ENCODE results near the gene CLDN22.

- TF ChIP-seq CTCF (IDR thresholded peaks at IDR 0.05; ENCODE audit: low read depth, low read length, missing input control) (no peak), EGR1 (IDR thresholded peaks at IDR 0.05; ENCODE audit: low read depth in 2 of 2) (no peak), TAF1 (conservative IDR thresholded peaks at IDR 0.05) (no peak), YY1 (IDR thresholded peaks at IDR 0.05) (no peak), JUND (IDR thresholded peaks at IDR 0.05) (no peak), HNF4A (conservative IDR thresholded peaks at IDR 0.05) (no peak), SP1 (IDR thresholded peaks at IDR 0.05) (no peak), RXRA (IDR thresholded peaks at IDR 0.05) (no peak), REST (IDR thresholded peaks at IDR 0.05) (no peak), RAD21 (IDR thresholded peaks at IDR 0.05) (no peak)
- TF ChIP-seq, protein P1, sequence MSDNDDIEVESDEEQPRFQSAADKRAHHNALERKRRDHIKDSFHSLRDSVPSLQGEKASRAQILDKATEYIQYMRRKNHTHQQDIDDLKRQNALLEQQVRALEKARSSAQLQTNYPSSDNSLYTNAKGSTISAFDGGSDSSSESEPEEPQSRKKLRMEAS (IDR thresholded peaks at IDR 0.05) = no peak
- TF ChIP-seq, protein P2, sequence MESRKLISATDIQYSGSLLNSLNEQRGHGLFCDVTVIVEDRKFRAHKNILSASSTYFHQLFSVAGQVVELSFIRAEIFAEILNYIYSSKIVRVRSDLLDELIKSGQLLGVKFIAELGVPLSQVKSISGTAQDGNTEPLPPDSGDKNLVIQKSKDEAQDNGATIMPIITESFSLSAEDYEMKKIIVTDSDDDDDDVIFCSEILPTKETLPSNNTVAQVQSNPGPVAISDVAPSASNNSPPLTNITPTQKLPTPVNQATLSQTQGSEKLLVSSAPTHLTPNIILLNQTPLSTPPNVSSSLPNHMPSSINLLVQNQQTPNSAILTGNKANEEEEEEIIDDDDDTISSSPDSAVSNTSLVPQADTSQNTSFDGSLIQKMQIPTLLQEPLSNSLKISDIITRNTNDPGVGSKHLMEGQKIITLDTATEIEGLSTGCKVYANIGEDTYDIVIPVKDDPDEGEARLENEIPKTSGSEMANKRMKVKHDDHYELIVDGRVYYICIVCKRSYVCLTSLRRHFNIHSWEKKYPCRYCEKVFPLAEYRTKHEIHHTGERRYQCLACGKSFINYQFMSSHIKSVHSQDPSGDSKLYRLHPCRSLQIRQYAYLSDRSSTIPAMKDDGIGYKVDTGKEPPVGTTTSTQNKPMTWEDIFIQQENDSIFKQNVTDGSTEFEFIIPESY (IDR thresholded peaks at IDR 0.05) = no peak
- TF ChIP-seq, protein P3, sequence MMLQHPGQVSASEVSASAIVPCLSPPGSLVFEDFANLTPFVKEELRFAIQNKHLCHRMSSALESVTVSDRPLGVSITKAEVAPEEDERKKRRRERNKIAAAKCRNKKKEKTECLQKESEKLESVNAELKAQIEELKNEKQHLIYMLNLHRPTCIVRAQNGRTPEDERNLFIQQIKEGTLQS (IDR thresholded peaks at IDR 0.05) = no peak
Observed at GRCh38 chr4:183342541-183343533, 22.8 kb upstream of the CLDN22 start.

Measured in liver (tissue), 3 donors.